ENCODE data around the gene MAPKAP1.

The MAPKAP1 gene

GRCh38 chr9:125393426-125393825, 313.6 kb downstream of the MAPKAP1 start:
- no peak for DNase-seq (ENCODE audit: low read depth)
- no peak overlapping the region for H3K4me3 ChIP-seq (ENCODE audit: low read depth, low read length)

- no peak for DNase-seq (ENCODE audit: low read depth)
- H3K4me3 ChIP-seq (ENCODE audit: low read depth, low read length): no peak overlapping the region
Measured at GRCh38 chr9:125391704-125392103, 315.3 kb downstream of the MAPKAP1 start.

- no peak overlapping the region for H3K4me3 ChIP-seq (ENCODE audit: low read depth, low read length)
- DNase-seq (ENCODE audit: low read depth): no peak
Measured at GRCh38 chr9:125388978-125389377, 318.0 kb downstream of the MAPKAP1 start.

- no peak for DNase-seq (ENCODE audit: low read depth)
- H3K4me3 ChIP-seq (ENCODE audit: low read depth, low read length): no peak overlapping the region
Measured at GRCh38 chr9:125387861-125388524, 319.0 kb downstream of the MAPKAP1 start.
